GM12801 (cell line): Measurements from ENCODE around the gene CASS4.

Experiments
- TF ChIP-seq, protein P1 (sequence below): IDR thresholded peaks from one replicate; pipeline ENCODE4 v1.5.1; 2011; ENCODE audit warnings: control low read depth; ENCODE audit not compliant: insufficient read length; ENCODE audit errors: extremely low read depth

CASS4 gene

DNA sequence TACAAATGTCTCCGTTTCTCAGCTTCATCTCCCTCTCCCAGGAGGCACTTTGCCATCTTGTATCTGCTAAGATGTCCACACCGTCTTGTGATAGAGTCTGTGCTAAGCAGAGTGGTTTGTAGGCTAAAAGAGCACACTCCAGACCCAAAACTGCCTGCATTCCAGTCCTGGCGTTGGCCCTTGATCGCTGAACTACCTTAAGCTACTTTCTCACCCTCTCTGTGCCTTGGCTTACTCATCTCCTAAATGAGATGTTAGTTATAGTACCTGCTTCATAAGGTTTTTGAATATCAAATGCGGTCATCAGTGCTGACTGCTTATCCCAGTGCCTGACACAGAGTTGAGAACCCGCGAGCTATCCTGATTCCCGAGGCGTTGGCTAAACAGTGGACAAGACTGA, 14.0 kb downstream of the CASS4 start:
- TF ChIP-seq, protein P1, sequence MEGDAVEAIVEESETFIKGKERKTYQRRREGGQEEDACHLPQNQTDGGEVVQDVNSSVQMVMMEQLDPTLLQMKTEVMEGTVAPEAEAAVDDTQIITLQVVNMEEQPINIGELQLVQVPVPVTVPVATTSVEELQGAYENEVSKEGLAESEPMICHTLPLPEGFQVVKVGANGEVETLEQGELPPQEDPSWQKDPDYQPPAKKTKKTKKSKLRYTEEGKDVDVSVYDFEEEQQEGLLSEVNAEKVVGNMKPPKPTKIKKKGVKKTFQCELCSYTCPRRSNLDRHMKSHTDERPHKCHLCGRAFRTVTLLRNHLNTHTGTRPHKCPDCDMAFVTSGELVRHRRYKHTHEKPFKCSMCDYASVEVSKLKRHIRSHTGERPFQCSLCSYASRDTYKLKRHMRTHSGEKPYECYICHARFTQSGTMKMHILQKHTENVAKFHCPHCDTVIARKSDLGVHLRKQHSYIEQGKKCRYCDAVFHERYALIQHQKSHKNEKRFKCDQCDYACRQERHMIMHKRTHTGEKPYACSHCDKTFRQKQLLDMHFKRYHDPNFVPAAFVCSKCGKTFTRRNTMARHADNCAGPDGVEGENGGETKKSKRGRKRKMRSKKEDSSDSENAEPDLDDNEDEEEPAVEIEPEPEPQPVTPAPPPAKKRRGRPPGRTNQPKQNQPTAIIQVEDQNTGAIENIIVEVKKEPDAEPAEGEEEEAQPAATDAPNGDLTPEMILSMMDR = no peak

DNA sequence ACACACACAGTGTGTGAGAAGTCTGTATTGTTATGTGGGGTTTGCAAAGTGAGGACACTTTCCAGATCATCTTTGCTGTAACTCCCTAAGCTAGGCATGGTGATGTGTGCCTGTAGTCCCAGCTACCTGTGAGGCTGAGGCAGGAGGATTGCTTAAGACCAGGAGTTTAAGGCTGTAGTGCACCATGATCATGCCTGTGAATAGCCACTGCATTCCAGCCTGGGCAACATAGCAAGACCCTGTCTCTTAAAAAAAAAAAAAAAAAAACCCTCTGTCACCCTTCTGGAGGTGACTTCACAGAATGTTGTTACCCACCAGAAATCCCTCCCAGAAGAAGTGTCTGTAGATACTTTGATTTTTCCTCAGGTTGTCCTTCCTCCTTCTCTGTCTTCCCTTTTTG, 14.9 kb downstream of the CASS4 start:
- TF ChIP-seq, protein P1 = no peak

DNA sequence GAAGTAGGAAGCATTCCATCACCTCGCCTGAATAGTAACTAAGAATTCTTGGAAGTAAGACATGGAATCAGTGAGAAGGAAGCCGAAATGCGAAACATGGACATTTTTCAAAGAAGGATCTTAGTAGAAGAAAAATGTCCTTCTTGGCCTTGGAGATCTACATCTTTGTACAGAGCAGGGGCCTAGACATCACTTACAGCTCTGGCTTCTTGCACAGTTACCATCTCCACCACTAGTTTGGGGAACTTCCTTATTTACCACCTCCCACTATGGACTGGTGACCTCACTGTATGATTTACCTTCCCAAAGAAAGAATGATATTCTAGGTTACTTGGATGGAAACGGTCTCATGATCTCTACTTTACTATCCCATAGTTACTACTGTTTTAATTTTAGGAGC, 15.7 kb downstream of the CASS4 start:
- TF ChIP-seq, protein P1 = no peak

DNA sequence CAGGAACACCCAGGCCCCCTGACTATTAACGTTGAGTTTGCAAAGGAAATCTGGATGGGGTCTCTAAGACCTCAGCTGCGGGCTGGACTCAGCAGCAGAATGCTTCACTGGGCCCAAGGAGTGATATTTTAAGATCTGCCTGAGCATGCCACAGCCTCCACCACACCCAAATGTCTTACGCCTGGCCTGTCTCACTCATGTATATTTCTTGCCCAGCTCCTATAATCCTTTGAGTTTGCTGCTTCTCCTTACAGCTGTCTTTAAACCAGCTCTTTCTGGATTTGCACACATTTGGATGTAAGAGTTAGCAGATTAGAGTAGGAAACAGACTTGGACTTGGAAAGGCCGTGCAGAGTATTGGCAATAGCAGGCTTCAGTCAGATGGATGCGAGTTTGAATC, 16.4 kb downstream of the CASS4 start:
- TF ChIP-seq, protein P1 = no peak

DNA sequence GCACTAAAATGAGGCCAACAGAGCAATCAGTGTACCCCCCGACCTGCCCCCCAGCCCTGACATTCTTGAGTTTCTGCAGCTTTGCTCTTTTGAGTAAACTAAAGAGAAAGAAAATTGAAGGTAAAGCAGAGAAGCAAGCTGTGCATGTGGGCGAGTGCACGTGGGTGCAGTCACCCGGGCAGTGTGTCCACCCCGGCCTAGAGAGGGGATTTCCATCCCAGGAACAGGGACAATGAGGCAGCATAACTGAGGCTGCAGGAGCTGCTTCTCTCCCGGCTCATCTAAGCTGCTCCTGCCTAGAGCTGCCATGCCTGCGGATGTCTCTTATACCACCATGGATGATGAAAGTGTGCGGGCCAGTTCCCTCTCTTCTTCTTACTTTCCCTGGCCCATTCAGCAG, 16.8 kb downstream of the CASS4 start:
- TF ChIP-seq, protein P1 = no peak

DNA sequence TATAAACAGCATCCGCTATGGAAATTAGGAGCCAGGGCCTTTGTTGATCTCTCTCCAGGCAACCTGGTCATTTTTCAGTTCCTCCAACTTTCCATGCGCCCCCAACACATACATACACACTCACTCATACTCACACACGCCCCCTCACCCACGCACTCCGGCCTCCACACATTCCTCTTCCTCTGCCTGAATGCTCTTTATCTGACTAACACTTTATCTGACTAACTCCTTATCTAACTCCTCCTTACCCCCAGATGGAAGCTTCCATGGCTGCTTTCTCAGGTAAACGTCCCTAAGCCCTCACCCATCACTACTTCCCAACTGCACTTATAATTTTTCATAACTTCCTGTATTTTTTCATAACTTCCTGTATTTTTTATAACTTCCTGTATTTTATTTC, 17.4 kb downstream of the CASS4 start:
- TF ChIP-seq, protein P1 = no peak

DNA sequence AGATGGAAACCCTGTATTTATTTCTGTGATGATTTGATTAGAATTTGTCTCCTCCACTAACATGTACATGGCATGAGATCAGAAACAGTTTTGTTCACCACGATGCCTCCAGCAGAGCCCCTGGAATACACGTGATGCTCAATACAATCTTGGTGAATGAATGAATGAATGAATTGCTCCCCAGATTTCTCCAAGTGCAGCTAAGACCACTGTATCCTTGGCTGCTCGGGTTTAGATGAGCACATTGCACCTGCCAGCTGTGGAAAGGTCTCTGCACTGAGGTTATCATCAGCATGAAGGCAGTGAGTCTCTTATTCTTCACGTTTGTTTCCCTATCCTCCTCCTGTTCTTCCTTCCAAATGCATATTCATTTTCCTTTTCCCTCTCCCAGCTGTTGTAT, 17.9 kb downstream of the CASS4 start:
- TF ChIP-seq, protein P1 = no peak

DNA sequence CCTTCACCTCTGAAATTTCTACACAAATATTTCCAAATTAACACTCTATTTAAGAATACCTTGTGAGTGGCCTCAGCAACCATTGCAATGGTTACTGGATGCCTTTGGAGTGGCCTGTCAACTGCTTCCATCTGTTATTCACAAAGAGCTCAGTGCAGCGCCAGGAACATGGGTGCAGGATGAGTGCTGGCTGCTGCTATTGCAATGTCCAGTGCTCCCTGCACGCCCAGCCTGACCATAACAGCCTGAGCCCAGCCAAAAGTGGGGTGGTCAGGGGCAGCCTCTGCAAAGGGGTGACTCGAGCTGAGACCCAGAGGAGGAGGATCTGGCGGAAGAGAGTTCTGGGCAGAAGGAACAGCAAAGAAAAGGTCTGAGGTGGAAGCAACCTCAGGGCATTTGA, 18.4 kb downstream of the CASS4 start:
- TF ChIP-seq, protein P1 = no peak
